HG02678 (cell line): ENCODE results near the gene DCAF17.
"Not testable (repeated sequence)": the region's sequence is repeated elsewhere in the genome, so short reads cannot be mapped to it uniquely, and the experiment has no call there.

Source experiments
- ATAC-seq: cut with Tn5 transposase; IDR thresholded peaks from one replicate; pipeline ENCODE4 v1.9.1; 2021; ENCODE audit warnings: mild to moderate bottlenecking, moderate library complexity; ENCODE audit not compliant: unreplicated experiment

The DCAF17 gene

DNA sequence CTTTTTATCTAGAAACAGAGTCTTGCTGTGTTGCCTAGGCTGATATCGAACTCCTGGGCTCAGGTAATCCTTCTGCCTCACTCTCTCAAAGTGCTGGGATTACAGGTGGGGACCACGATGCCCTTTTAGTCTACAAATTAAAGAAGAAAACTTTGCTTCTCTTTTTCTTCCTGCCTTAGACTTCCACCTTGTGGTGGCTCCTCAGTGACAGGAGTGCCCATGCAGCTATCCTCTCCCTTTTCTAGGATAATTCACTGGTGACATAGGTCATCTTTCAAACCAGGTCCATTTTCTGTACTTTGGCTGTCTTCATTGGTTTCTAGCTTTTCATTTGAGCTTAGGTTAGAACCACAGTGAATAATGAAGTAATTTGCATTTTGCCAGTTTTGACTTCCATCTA lies 13.6 kb downstream of the DCAF17 start:
- ATAC-seq, result no peak

DNA sequence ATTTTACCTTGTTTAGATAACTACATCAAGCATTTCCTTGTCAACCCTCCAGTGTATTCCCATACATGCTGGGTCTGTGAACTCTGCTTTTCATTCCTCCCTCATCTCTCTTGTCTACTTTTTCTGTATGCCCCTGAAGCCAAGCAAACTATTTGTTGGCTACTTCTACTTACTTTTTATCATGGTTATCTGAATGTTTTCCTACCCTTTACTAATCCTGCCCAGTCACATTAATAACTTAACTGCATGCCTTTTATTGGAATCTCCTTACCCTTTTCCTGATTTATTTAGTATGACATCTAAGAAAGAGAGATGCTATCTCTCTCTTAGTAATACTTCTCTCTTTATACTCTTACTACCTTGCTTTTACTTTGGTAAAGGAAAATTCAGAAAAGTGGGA lies 17.0 kb downstream of the DCAF17 start:
- no peak for ATAC-seq

DNA sequence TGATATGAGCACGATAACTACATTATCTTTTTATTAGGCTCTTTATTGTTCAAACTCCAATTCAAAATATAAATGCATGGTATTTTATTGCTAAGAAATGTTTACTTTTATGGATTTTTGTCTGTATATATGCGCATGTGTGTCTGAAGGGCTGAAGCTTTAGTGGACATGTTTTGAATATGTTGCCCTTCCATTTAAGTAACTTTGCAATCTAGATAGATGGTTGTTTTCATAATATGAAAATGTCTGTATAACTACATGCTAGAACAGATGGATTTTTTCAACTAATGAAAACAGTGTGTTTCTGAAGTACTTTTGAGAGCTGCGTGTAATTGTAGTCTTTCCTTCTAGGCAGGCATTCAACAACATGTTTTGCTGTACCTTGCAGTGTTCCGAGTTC lies 18.7 kb downstream of the DCAF17 start:
- no peak for ATAC-seq

DNA sequence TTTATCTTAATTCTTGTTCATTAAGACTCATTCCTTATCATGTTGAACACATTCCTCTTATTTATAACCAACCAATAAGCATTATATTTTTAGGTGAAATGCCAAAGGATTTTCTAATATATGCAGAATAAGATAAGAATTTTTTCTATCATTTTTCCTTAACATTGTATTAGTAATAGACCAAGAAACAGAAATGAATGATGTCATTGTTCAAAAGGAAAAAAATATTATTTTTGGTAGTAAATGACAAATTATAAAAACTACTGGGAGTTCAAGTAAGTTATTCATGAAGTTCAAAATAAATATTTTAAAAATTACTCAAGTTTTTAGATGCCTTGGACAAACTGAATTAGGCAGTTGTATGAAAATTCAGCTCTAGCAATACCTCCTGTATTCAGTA lies 25.5 kb downstream of the DCAF17 start:
- no peak for ATAC-seq

DNA sequence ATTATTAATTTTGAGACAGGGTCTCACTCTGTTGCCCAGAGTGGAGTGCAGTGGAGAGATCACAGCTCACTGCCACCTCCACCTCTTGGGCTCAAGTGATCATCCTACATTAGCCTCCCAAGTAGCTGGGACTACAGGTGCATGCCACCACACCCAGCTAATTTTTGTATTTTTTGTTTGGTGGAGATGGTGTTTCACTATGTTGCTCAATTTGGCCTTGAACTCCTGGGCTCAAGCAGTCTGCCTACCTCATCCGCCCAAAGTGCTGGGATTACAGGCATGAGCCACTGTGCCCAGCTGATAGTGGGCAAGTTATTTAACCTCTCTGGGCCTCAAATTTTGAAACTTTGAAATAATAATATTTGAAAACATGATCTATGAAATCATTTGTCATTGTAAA lies 26.5 kb downstream of the DCAF17 start:
- no peak for ATAC-seq

DNA sequence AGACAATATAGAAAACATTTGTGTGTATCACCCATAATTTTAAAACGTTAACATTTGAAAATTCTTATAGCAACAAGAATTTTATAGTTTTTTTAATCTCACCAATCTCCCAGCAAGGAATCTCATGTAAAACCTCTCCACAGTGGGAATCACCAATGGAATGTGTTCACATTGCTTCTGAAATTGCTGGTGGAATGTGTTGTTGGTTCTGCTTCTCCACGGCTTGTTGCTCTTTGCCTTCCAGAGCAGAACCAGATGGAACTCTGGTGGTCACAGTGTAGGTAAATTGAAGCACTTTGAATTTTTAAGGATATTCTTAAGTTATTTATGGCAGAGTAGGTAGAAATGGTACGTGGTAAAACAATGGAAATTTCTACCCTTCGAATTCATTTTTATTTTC lies 35.1 kb downstream of the DCAF17 start:
- ATAC-seq, result no peak

DNA sequence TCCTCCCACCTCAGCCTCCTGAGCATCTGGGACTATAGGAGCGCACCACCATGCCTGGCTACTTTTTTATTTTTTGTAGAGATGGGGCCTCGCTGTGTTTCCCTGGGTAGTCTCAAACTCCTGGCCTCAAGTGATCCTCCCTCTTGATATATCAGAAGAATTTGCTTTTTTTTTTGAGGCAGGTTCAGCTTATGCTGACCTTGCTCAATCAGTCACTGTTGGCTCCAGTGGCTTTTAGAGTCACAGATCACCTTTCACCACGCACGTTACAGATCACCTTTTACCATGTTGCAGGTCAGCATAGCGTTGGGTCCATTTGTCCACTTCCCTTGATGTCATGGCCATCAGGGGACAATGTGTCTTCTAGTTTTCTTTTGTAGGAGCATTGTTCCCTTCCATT lies 36.1 kb downstream of the DCAF17 start:
- no peak for ATAC-seq

DNA sequence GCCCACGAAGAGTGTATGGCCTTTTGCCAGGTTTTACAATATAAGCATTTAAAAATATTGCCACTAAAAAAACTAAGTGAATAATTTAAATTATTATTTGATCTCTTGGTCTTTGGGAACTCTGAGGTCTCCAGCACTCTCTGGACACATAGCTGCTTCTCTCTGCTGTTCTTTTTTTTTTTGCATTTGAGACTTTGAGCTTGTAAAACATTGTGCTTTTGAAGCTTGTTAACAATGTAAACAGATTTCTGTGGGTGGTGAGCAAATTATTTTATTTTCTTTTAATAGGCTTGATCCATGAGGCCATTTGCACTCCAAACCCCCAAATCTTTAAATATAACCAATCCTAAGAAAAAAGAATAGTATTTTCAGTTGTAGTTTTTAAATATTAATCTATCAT lies 42.0 kb downstream of the DCAF17 start:
- ATAC-seq, result no peak

DNA sequence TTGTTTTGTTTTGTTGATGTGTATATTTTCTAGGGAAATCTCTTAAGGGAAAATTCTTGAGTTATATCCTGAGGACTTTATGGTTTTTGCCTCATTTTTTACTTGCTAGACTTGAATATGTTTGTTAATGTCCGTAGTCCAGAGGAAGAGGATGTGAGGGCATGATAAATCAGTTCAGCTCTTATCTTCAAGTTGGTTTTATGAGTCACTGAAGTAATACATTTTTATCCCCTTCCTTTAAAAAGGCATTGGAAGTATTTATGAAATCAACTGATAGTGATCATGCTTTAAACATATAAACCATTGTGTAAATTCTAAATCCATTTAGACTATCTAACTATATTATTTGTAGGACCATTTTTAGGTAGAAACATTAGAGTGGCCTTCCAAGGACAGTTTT lies 44.3 kb downstream of the DCAF17 start:
- ATAC-seq, result no peak

DNA sequence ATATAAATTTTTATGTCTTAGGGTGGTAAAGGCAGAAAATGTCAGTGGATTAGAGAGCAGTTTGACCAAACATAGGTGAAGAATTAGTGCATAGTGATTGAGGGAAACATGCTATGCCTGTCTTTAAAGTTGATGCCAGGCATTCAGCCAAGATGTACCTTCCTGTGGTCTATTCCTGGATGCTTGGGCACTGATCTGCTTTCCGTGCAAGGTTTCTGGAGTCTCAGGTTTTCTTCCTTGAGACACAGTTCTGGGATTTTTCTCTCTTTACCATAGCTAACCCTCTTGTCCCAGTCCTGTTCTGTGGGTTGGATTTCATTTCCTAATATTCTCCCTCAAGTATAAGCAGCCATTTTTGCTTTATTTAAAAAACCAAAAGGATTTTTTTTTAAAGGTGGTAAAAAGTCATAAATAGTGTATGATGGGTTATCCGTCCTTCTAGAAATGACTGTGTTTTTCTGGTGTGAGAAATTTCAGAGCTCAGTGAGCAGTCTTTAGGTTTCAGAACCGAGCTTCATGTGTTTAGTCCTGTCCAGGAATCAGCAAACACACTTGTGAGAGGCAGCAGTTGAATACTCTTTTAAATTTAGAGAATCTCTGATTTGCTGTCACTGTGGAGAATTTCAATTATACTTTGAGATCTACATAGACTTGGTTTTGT lies 45.3 kb downstream of the DCAF17 start:
- ATAC-seq, result no peak

DNA sequence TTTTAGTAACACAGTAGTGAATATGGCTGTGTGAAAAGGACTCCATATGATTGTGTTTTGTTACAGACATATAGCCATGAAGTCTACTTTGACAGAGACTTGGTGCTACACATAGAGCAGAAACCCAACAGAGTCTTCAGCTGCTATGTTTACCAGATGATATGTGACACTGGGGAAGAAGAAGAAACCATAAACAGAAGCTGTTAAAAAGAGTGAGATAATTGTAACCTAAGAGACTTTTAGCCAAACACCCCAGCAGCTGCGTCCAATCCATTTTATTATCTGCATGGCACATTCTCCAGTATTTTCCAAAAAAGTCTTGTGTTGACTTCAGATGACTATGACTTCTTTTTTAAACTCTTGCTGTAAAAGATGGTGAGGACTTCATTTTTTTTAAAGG lies 46.9 kb downstream of the DCAF17 start:
- ATAC-seq, result no peak

DNA sequence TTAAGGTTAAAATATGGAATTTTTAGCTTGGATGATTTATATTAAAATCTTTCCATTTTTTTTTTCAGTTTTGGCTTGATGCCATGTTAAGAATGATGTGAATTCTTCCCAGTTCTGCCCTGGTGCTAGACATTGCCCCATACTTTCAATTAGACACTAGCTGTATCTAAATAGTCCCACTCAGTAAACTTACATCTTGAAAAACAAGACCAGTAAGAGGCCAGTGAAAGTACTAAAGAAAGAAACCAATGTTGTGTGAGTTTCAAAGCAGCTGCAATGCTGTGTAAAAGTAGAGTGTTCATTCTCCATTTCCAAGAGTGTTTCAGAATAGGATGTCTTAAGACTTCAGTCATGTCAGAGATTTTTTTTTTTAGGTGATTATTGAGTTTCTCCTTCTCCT lies 48.3 kb downstream of the DCAF17 start:
- no peak for ATAC-seq

DNA sequence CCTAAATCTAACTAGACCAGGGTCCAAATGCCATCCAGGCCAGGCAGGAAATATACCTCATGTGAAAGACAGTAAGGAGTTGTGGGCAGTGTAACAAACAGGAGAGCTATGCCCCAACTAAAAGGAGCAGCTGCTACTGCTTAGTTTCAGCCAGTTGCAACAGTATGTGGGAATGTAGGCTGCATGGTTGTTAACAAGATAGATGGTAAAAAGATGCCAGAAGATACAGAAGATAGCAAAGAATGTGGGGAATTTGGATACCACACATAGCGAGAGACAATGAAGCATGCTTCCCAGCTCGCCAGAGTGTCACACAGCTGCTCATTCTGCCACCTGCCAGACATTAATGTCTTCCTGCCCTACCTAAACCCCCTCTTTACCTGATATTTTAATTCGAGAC lies 48.9 kb downstream of the DCAF17 start:
- ATAC-seq, result no peak

DNA sequence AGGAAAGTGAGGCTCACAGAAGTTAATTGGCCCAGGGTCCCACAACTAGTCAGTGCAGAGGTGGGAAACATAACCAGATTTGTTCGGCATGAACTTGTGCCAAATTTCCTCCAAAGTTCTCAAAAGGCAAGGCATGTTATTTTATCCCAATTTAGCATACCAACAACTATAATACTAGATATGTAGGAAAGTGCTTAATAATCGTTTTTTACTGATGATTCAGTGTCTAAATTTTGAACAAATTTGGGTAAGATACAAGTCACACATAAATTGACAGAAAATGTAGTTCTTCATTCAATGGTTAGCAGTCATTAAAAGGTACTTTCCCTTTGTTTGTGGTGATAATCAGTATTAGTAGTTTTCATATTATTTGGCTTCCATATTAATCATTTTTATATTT lies 49.8 kb downstream of the DCAF17 start:
- ATAC-seq, result no peak

DNA sequence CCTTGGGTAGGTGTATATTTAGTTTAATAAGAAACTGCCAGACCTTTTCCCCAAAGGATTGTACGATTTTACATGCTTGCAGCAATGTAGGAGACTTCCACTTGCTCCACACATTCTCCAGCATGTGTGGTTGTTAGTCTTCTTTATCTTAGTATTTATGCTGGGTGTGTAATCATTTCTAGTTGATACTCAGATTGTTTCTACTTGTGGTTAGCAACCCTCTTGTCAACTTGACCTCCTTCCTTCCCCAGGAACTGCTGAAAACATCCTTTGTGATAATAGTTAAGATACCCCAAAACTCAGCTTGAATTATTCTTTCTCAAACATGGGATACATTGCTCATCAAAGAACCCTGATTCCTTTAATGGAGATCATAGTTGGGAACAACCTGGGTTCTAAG lies 51.1 kb downstream of the DCAF17 start:
- no peak for ATAC-seq

DNA sequence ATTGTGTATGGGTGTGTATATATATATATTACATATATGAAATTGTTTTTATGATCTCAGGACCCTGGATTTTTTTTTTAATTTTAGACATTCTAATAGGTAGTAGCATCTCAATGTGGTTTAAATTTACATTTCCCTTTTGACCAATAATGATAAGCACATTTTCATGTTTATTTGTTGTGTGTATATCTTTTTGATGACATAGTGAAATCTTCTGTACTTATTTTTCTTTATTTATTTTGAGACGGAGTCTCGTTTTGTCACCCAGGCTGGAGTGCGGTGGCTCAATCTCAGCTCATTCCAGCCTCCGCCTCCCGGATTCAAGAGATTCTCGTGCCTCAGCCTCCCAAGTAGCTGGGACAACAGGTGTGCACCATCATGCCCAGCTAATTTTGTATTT lies 53.2 kb downstream of the DCAF17 start:
- no peak for ATAC-seq

DNA sequence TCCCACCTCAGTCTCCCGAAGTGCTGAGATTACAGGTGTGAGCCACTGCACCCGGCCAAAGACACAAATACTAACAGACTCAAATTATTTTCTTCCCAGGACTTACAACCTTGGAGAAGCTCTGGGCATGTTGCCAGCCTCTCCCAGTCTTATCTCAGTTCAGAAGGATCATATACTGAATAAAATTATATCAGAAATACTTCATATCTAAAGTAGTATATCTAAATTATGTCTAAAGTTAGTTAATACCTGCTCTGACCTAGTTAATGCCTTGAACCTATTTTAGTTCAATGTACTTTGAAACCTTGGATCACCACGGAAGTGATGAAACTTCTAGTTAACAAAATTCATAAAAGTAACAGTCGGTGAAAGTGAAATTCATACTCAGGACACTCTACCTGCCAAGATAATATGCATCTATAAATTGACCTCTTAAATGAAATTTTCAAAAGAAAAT lies 53.8 kb downstream of the DCAF17 start:
- no peak for ATAC-seq

DNA sequence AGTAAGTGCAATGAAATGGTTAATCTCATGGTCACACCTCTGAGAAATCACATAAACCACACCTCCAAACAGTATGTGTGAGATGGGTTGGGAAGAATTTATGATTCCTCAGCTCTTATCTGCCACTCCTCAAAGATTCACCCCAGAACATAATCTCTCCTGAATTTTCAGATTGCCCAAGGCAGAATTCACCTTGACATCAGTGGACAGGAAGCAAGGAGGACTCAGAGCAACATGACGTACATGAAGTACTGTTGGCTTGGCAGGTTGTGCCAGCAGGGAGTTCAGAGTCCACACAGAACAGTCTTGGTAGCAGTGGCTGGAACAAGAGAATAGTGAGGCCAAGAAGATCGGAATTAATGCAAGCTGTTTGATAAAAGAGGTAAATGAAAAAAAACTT lies 56.6 kb downstream of the DCAF17 start:
- ATAC-seq, result no peak

DNA sequence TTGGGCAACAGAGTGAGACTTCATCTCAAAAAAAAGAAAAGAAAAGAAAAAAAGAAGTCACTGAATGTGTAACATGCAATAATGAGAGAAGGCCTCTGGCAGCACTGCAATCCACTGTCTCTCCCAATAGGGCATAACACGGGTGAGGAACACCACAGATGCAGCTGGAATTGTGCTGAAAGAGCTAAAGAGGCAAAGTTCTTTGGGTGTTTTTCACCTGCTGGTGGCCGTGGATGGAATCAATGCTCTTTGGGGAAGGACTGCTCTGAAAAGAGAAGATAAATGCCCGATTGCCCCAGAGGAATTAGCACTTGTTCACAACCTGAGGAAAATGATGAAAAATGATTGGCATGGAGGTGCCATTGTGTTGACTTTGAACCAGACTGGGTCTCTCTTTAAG lies 57.3 kb downstream of the DCAF17 start:
- ATAC-seq, result no peak

DNA sequence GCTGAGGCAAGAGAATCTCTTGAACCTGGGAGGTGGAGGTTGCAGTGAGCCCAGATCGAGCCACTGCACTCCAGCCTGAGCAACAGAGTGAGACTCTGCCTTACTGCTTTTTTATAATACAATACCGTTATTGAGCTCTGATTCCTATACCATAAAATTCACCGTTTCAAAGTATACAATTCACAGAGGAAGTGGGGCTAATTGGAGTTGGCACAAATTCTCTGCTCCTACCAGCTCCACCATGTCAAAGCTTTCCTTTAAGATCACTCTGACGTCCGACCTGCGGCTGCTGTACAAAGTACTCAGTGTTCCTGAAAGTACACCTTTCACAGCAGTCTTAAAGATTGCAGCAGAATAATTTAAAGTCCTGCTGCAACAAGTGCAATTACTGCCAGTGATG lies 58.6 kb downstream of the DCAF17 start:
- ATAC-seq, result no peak

DNA sequence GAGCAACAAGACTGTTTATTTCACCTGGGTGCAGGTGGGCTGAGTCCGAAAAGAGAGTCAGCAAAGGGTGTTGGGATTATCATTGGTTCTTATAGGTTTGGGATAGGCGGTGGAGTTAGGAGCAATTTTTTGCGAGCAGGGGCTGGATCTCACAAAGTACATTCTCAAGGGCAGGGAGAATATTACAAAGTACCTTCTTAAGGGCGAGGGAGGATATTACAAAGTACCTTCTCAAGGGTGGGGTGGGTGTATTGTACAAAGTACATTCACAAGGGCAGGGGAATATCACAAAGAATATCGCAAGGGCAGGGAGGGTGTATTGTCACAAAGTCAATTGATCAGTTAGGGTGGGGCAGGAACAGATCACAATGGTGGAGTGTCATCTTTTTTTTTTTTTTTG lies 63.6 kb downstream of the DCAF17 start:
- not testable (repeated sequence) for ATAC-seq

DNA sequence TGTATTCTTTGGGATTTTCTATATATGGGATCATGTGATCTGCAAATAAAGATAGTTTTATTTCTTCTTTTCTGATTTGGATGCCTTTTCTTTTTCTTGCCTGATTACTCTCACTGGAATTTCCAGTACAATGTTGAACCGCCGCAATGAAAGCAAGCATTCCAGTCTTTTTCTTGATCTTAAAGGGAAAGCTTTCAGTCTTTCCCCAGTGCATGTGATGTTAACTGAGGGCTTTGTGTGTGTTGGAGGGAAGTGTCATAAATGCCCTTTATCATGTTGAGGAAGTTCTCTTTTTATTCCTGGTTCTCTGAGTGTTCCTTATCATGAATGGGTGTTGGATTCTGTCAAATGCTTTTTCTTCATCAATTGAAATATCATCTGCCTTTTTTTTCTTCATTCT lies 71.3 kb downstream of the DCAF17 start:
- no peak for ATAC-seq

DNA sequence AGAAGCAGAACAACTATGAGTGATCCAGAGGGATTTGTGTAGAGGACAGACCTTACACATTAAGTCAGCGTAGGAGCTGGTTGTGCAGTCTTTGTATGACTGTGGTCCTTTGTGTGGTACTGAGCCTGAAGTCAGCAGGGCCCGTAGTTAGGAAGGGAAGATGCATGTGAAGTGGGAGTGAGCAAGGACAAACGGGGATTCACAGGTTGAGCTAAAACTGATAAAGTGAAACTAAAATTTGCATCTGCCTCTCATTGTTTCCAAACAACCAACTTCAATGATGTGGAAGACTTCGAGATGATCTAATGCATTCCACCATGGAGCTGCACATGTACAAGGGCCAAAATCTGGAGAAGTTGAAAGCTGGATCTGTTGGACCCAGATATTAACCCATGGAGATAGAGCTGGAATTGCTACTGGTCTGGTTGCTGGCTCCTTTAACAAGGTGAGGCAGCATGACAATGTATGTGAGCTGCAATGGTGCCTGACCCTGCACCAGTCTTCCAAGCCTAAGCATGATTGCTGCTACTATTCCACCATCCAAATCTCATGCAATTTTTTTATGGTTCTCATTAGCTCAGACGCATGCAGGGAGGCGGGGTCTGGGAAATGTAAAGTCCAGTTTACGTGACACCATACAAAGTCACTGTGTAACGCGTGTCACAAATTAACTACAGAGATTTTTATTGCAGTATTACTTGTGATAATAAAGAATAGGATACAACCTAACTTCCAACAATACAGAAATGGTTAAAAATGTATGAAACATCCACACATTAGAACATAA lies 76.1 kb downstream of the DCAF17 start:
- ATAC-seq, result peak; percentile 75
